HepG2 (cell line): ENCODE measurements around the gene GHR. TPM values are rescaled to one million over a fixed set of nuclear protein-coding genes. Genes with fewer than 3 reads are reported as not detected.

ENCODE experiments used
- ATAC-seq: fragments of 200-7000 bp; cut with Tn5 transposase; 3 replicates; pipeline ENCODE4 v1.9.1; 2020; ENCODE audit warnings: mild to moderate bottlenecking, moderate library complexity
- BruUV-seq: library from RNA; stranded (reverse); fragments of 400-500 nt; replicated peaks from 2 replicates; lab custom pipeline; 2021; lab: Mats Ljungman, UMichigan
- CTCF ChIA-PET: fragments of 300-600 bp; formaldehyde crosslinking; extraction: SDS; loops from one replicate; lab custom pipeline; 2021; ENCODE audit warnings: low total read pairs, inconsistent platforms, low intra/inter-chr PET ratio; lab: Yijun Ruan, JAX
- POLR2A ChIA-PET: fragments of 350-600 bp; sonication (Branson Sonifier 250); formaldehyde crosslinking; loops from one replicate; lab custom pipeline; 2020; ENCODE audit warnings: antibody characterized with exemption, inconsistent platforms; lab: Yijun Ruan, JAX
- DNase-seq: peaks from one replicate; pipeline ENCODE4 v3.0.0-alpha.2; 2015; ENCODE audit warnings: low spot score
- FAIRE-seq: peaks from 3 replicates; lab custom pipeline; 2011; peaks lifted over from hg19 to GRCh38; lab: Jason Lieb, UNC
- H2AFZ ChIP-seq: one replicate; pipeline ENCODE4 v1.6.1; 2011; ENCODE audit warnings: low read length, inconsistent platforms
- H3K27ac ChIP-seq: fragments of 300-600 bp; 3 replicates; pipeline ENCODE4 v1.8.0; 2011; ENCODE audit warnings: mixed run types, mild to moderate bottlenecking, mixed read lengths, low read length, inconsistent platforms; ENCODE audit not compliant: insufficient read depth; ENCODE audit errors: extremely low read length
- H3K27me3 ChIP-seq, 2 experiments: fragments of 200-600 bp in 1 of 2; 2 replicates in 1 of 2; 3 replicates in 1 of 2; pipeline versions ENCODE4 v1.6.0 to v1.8.0; 2011; ENCODE audit warnings: low read length in 2 of 2, mild to moderate bottlenecking in 2 of 2, moderate library complexity in 2 of 2, inconsistent platforms in 1 of 2; ENCODE audit not compliant: insufficient read depth in 2 of 2, control insufficient read depth in 1 of 2
- H3K36me3 ChIP-seq, 2 experiments: fragments of 200-600 bp in 1 of 2; replicated peaks in 1 of 2; 2 replicates in 1 of 2; 3 replicates in 1 of 2; pipeline versions ENCODE4 v1.5.1 to v1.8.0; 2011; ENCODE audit warnings: low read length in 2 of 2, inconsistent platforms in 1 of 2; ENCODE audit not compliant: insufficient read depth in 2 of 2, control insufficient read depth in 1 of 2
- H3K4me1 ChIP-seq: 2 replicates; pipeline ENCODE4 v1.5.1; 2012; ENCODE audit warnings: low read length, inconsistent platforms; ENCODE audit not compliant: insufficient read depth
- H3K4me2 ChIP-seq: 2 replicates; pipeline ENCODE4 v1.6.0; 2011; ENCODE audit warnings: low read depth, low read length, inconsistent platforms
- H3K4me3 ChIP-seq, 3 experiments: fragments of 200-600 bp in 1 of 3; sonication (generic), shearing (Covaris generic) in 1 of 3; replicated peaks in 1 of 3; 2 replicates each; pipeline ENCODE4 v1.5.1; 2011 to 2016; ENCODE audit warnings: low read length in 3 of 3, inconsistent platforms in 2 of 3, low read depth in 2 of 3, mild to moderate bottlenecking in 2 of 3, control low read depth in 1 of 3, mixed read lengths in 1 of 3; ENCODE audit not compliant: insufficient read depth in 1 of 3
- H3K79me2 ChIP-seq: one replicate; pipeline ENCODE4 v1.6.1; 2011; ENCODE audit warnings: low read length, inconsistent platforms; ENCODE audit not compliant: insufficient read depth
- H3K9ac ChIP-seq: 2 replicates; pipeline ENCODE4 v1.6.0; 2011; ENCODE audit warnings: mild to moderate bottlenecking, low read depth, low read length, inconsistent platforms; ENCODE audit not compliant: insufficient read depth
- H3K9me3 ChIP-seq: 2 replicates; pipeline ENCODE4 v1.5.1; 2012; ENCODE audit warnings: mild to moderate bottlenecking, low read length
- H4K20me1 ChIP-seq: 2 replicates; pipeline ENCODE4 v1.6.0; 2011; ENCODE audit warnings: inconsistent platforms, mild to moderate bottlenecking, low read length, moderate library complexity; ENCODE audit not compliant: insufficient read depth
- AKAP8 ChIP-seq: sonication (generic); formaldehyde crosslinking; IDR thresholded peaks from 2 replicates; pipeline ENCODE4 v1.5.1; 2020; ENCODE audit warnings: mild to moderate bottlenecking, missing genetic modification reagents
- FOXA3 ChIP-seq: IDR thresholded peaks from 2 replicates; pipeline ENCODE4 v1.6.1; 2016; ENCODE audit warnings: missing genetic modification reagents, missing compliant biosample characterization
- HOXA9 ChIP-seq: sonication (generic); formaldehyde crosslinking; IDR thresholded peaks from 2 replicates; pipeline ENCODE4 v1.8.1; 2022; ENCODE audit warnings: missing genetic modification reagents, mild to moderate bottlenecking, moderate library complexity, borderline replicate concordance
- NCOR1 ChIP-seq: fragments of 200-600 bp; sonication (generic); IDR thresholded peaks from 2 replicates; pipeline ENCODE4 v1.7.0; 2017; ENCODE audit warnings: antibody characterized with exemption, low read length, borderline replicate concordance
- NONO ChIP-seq, 2 experiments: fragments of 450-650 bp in 1 of 2; sonication (generic) in 1 of 2; formaldehyde crosslinking in 1 of 2; IDR thresholded peaks in 1 of 2; conservative IDR thresholded peaks in 1 of 2; 2 replicates each; pipeline versions ENCODE4 v1.6.1 to v1.8.0; 2017 to 2022; ENCODE audit warnings: mild to moderate bottlenecking in 1 of 2, missing genetic modification reagents in 1 of 2, moderate library complexity in 1 of 2
- SNRNP70 ChIP-seq: fragments of 200-400 bp; formaldehyde crosslinking; IDR thresholded peaks from 2 replicates; pipeline ENCODE4 v1.6.1; 2017; ENCODE audit warnings: mild to moderate bottlenecking, low read depth, low read length, moderate library complexity
- SOX6 ChIP-seq, 2 experiments: fragments of 450-650 bp in 1 of 2; sonication (generic) in 1 of 2; formaldehyde crosslinking in 1 of 2; IDR thresholded peaks; 2 replicates each; pipeline versions ENCODE4 v1.4.0 to v1.6.1; 2017 to 2020; ENCODE audit warnings: antibody characterized with exemption in 1 of 2, mild to moderate bottlenecking in 1 of 2, missing genetic modification reagents in 1 of 2
- TEAD2 ChIP-seq: sonication (generic); formaldehyde crosslinking; IDR thresholded peaks from 2 replicates; pipeline ENCODE4 v1.9.0; 2021; ENCODE audit warnings: missing genetic modification reagents
- ZNF256 ChIP-seq: sonication (generic); formaldehyde crosslinking; conservative IDR thresholded peaks from 2 replicates; pipeline ENCODE4 v1.4.0; 2020; ENCODE audit warnings: missing genetic modification reagents
- ZNF333 ChIP-seq: sonication (generic); formaldehyde crosslinking; IDR thresholded peaks from 2 replicates; pipeline ENCODE4 v1.4.0; 2020; ENCODE audit warnings: mild to moderate bottlenecking, missing genetic modification reagents, borderline replicate concordance
- ZNF484 ChIP-seq: sonication (generic); formaldehyde crosslinking; IDR thresholded peaks from 2 replicates; pipeline ENCODE4 v1.5.1; 2020; ENCODE audit warnings: mild to moderate bottlenecking, low read depth, missing genetic modification reagents, borderline replicate concordance
- ZNF788 ChIP-seq: sonication (generic); formaldehyde crosslinking; IDR thresholded peaks from 2 replicates; pipeline ENCODE4 v1.5.0; 2020; ENCODE audit warnings: mild to moderate bottlenecking, missing genetic modification reagents, borderline replicate concordance
- in situ Hi-C: cut with HindIII; loops from 2 replicates; pipeline ENCODE4 v1.10.0; 2017; ENCODE audit warnings: low pct_unique_long_range_greater_than_20kb; ENCODE audit not compliant: extremely low pct_ligation_motif_present
- intact Hi-C: fragments of 100-400 bp; cut with micrococcal nuclease; formaldehyde crosslinking; loops from one replicate; pipeline ENCODE4 v1.10.0; 2022; ENCODE audit not compliant: unreplicated experiment
- polyA plus RNA-seq, 8 experiments: library from polyadenylated mRNA; depleted of rRNA in 3 of 8; stranded (reverse) in 7 of 8; unstranded in 1 of 8; fragments of >200 nt; fragmentation: Illumina TruSeq in 4 of 8; extraction: Trizol in 4 of 8; gene quantifications; 2 replicates each; pipeline versions ENCODE4 v1.2.1 to v1.2.3, GENCODE V29; 2011 to 2016; ENCODE audit warnings: low read depth in 4 of 8, missing spikeins in 1 of 8, mixed read lengths in 1 of 8; ENCODE audit not compliant: insufficient read depth in 1 of 8
- total RNA-seq, 5 experiments: library from RNA; depleted of rRNA; stranded (reverse); fragments of >200 nt; fragmentation: Illumina TruSeq; extraction: Trizol; gene quantifications; 2 replicates each; pipeline ENCODE4 v1.2.3, GENCODE V29; 2016; ENCODE audit warnings: low read depth in 1 of 5
- TF ChIP-seq, protein P1 (sequence below): sonication (generic); formaldehyde crosslinking; IDR thresholded peaks from 2 replicates; pipeline ENCODE4 v1.4.0; 2020; ENCODE audit warnings: missing genetic modification reagents, borderline replicate concordance

Gene GHR
- total and polyA plus RNA-seq, 2 of the 13 experiments (the other 11 are each of a cell fraction or from before 2014, with no cell fraction given): 0.07 TPM; not detected in 1

DNA sequence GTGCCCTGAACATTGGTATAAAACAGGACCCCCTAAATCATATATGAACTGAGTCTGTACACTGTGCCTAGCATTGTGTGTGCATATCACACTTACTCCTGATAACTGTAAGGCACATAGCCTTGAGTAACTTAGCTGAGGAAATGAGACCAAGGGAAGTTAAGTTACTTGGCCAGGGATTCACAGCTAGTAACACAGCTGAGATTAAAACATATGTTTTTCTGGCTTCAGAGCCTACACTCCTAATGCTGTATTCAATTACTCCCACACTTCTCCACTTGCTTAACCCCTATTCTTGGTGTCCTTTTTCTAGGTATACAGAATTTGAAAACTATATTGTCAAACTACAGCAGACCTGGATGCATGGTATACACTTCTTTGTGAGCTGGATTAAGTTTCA, 12.8 kb downstream of the GHR start:
- ChIA-PET CTCF (no interaction called here), POLR2A (no interaction called here)
- H3K4me2 ChIP-seq: no peak overlapping the region
- no peak for DNase-seq
- no peak for FAIRE-seq
- H3K27me3 ChIP-seq: no peaks in the 10 kb centered on the region
- H3K4me3 ChIP-seq: no peak overlapping the region
- ATAC-seq: no peak
- intact Hi-C loops: no loop called here
- H4K20me1 ChIP-seq: no peaks in the 10 kb centered on the region
- BruUV-seq: no TSS peak
- in situ Hi-C loops: no loop called here
- no peaks in the 10 kb centered on the region for H3K36me3 ChIP-seq
- H3K27ac ChIP-seq: no peak overlapping the region
- TF ChIP-seq ZNF788 (no peak), TEAD2 (CRISPR knock-in tag) (no peak), NCOR1 (no peak), SNRNP70 (no peak), ZNF333 (CRISPR knock-in tag) (no peak), ZNF256 (CRISPR knock-in tag) (no peak), HOXA9 (no peak), SOX6 (IDR thresholded peaks at IDR 0.05) (no peak), SOX6 (CRISPR knock-in tag; IDR thresholded peaks at IDR 0.05) (no peak), ZNF484 (CRISPR knock-in tag) (no peak), FOXA3 (CRISPR knock-in tag) (no peak), NONO (IDR thresholded peaks at IDR 0.05) (no peak), NONO (CRISPR knock-in tag; conservative IDR thresholded peaks at IDR 0.05) (no peak), AKAP8 (no peak)
- TF ChIP-seq, protein P1, sequence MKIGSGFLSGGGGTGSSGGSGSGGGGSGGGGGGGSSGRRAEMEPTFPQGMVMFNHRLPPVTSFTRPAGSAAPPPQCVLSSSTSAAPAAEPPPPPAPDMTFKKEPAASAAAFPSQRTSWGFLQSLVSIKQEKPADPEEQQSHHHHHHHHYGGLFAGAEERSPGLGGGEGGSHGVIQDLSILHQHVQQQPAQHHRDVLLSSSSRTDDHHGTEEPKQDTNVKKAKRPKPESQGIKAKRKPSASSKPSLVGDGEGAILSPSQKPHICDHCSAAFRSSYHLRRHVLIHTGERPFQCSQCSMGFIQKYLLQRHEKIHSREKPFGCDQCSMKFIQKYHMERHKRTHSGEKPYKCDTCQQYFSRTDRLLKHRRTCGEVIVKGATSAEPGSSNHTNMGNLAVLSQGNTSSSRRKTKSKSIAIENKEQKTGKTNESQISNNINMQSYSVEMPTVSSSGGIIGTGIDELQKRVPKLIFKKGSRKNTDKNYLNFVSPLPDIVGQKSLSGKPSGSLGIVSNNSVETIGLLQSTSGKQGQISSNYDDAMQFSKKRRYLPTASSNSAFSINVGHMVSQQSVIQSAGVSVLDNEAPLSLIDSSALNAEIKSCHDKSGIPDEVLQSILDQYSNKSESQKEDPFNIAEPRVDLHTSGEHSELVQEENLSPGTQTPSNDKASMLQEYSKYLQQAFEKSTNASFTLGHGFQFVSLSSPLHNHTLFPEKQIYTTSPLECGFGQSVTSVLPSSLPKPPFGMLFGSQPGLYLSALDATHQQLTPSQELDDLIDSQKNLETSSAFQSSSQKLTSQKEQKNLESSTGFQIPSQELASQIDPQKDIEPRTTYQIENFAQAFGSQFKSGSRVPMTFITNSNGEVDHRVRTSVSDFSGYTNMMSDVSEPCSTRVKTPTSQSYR (CRISPR knock-in tag): no peak
- H3K79me2 ChIP-seq: no peaks in the 10 kb centered on the region
- H3K9me3 ChIP-seq: no peaks in the 10 kb centered on the region
- H2AFZ ChIP-seq: no peak overlapping the region
- no peaks in the 10 kb centered on the region for H3K4me1 ChIP-seq
- H3K9ac ChIP-seq: no peak overlapping the region
